Stimulated activated CD4-positive, alpha-beta T cell treated with anti-CD3 and anti-CD28 coated beads, Interleukin-12 subunit alpha, Interleukin-12 subunit beta, amount 100 ng/mL, for 24 hours (primary cell): ENCODE data around the gene BAHCC1.

Source experiments
- DNase-seq, 2 experiments: peaks; one replicate each; pipeline ENCODE4 v3.0.0-alpha.2; 2020; ENCODE audit warnings: low read depth in 2 of 2

Gene BAHCC1

GRCh38 chr17:81398176-81398831 lies 3.0 kb downstream of the BAHCC1 start:
- DNase-seq: no peak

GRCh38 chr17:81398832-81399411 lies 3.7 kb downstream of the BAHCC1 start:
- no peak for DNase-seq

- DNase-seq: no peak
Observed at GRCh38 chr17:81399481-81400153, 4.4 kb downstream of the BAHCC1 start.

- DNase-seq: no peak
Observed at GRCh38 chr17:81400154-81400977, 5.1 kb downstream of the BAHCC1 start.

GRCh38 chr17:81400996-81401722 lies 5.9 kb downstream of the BAHCC1 start:
- DNase-seq: no peak

GRCh38 chr17:81401723-81402529 lies 6.7 kb downstream of the BAHCC1 start:
- DNase-seq: no peak

- no peak for DNase-seq
Observed at GRCh38 chr17:81402530-81402941, 7.3 kb downstream of the BAHCC1 start.

- DNase-seq: no peak
Observed at GRCh38 chr17:81402981-81403467, 7.8 kb downstream of the BAHCC1 start.

GRCh38 chr17:81403671-81404534 lies 8.6 kb downstream of the BAHCC1 start:
- no peak for DNase-seq

- DNase-seq: no peak
Observed at GRCh38 chr17:81404558-81405165, 9.4 kb downstream of the BAHCC1 start.

GRCh38 chr17:81405411-81405872 lies 10.2 kb downstream of the BAHCC1 start:
- DNase-seq: no peak

- no peak for DNase-seq
Observed at GRCh38 chr17:81406117-81406953, 11.1 kb downstream of the BAHCC1 start.

- DNase-seq: no peak
Observed at GRCh38 chr17:81408049-81408448, 12.8 kb downstream of the BAHCC1 start.

- no peak for DNase-seq
Observed at GRCh38 chr17:81409190-81409935, 14.1 kb downstream of the BAHCC1 start.

- DNase-seq: no peak
Observed at GRCh38 chr17:81410852-81411251, 15.6 kb downstream of the BAHCC1 start.

- DNase-seq: no peak
Observed at GRCh38 chr17:81411305-81411704, 16.0 kb downstream of the BAHCC1 start.

GRCh38 chr17:81412490-81413093 lies 17.3 kb downstream of the BAHCC1 start:
- DNase-seq: peak; percentile 16 to 51
